D721Med (cell line): ENCODE data around the gene PRRG2.

Experiments used
- DNase-seq: peaks from one replicate; pipeline ENCODE4 v3.0.0; 2011; ENCODE audit warnings: low spot score; ENCODE audit not compliant: insufficient read length
- FAIRE-seq: peaks from 2 replicates; lab custom pipeline; 2011; peaks lifted over from hg19 to GRCh38; lab: Jason Lieb, UNC
- TF ChIP-seq, protein P1 (sequence below): IDR thresholded peaks from 2 replicates; pipeline ENCODE4 v1.5.1; 2012; ENCODE audit warnings: mild to moderate bottlenecking, control low read depth; ENCODE audit not compliant: insufficient read depth; ENCODE audit errors: missing control alignments

PRRG2 gene

DNA sequence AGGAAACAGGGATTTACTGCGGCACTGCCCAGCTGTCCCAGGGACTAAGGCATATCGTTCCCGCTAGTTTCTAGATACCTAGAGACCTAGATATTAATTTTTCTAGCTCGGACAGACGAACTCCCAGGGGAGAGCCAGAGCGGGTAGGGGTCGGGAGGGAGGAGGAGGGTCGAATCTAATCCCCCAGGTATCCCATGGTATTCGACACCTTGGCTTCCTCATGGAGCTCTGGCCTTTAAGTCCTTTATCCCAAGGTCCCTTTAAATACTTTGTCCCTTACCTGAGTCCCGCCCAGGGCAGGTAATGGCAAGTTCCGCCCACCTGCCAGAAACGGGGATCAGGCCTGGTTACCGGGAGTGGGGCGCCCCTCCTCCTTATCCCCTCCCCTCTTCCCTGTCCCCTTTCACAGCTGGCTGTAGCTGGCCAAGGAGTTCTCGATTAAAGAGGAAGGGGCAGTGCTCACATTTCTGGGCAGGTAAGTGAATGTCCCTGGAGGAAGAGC is at the start of gene PRRG2:
Gene PRRG2, plus strand, starts transcription at position 310 of the 502 bp plus-strand sequence. CDS start 1,904 bp downstream, outside the sequence.
- FAIRE-seq, result no peak
- TF ChIP-seq, protein P1, sequence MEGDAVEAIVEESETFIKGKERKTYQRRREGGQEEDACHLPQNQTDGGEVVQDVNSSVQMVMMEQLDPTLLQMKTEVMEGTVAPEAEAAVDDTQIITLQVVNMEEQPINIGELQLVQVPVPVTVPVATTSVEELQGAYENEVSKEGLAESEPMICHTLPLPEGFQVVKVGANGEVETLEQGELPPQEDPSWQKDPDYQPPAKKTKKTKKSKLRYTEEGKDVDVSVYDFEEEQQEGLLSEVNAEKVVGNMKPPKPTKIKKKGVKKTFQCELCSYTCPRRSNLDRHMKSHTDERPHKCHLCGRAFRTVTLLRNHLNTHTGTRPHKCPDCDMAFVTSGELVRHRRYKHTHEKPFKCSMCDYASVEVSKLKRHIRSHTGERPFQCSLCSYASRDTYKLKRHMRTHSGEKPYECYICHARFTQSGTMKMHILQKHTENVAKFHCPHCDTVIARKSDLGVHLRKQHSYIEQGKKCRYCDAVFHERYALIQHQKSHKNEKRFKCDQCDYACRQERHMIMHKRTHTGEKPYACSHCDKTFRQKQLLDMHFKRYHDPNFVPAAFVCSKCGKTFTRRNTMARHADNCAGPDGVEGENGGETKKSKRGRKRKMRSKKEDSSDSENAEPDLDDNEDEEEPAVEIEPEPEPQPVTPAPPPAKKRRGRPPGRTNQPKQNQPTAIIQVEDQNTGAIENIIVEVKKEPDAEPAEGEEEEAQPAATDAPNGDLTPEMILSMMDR, result no peak
- DNase-seq, result no peak

DNA sequence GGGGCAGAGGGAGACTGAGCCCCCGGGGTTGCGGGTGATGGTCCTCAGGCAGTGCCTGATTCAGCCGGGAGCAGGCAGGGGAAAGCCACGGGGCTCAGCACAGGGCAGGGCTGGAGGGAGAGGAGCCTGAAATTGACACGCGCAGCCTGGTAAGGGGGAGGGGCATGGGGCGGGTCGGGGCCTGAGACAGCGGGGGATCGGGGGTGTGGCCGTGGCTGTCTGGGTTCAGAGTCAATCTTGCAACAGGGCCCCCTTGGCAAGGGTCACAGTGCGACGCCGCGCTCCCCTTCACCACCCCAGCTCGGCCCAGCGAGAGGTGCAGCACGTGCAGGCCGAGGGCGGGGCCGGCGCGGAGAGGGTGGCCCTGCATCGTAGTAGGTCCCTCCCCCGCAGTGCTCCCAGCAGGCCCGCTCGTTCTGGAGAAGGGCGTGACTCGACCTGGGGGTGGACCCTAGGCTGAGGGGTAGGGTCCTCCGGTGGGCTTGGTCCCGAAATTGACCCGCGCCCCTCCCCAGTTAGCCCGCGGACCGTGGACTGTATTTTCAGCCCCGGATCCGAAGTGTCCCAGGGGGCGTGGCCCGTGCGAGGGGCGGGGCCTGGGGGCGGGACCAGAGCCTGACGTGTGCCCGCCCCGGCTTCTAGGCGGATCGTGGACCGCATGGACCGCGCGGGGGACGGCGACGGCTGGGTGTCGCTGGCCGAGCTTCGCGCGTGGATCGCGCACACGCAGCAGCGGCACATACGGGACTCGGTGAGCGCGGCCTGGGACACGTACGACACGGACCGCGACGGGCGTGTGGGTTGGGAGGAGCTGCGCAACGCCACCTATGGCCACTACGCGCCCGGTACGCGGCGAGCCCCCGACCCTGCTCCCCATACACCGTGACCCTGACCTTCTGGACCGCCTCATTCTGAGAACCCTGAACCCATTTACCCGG is 47.3 kb upstream of the PRRG2 start:
- TF ChIP-seq, protein P1, result peak; percentile 0
- FAIRE-seq (no peak), DNase-seq (peak; percentile 63)

DNA sequence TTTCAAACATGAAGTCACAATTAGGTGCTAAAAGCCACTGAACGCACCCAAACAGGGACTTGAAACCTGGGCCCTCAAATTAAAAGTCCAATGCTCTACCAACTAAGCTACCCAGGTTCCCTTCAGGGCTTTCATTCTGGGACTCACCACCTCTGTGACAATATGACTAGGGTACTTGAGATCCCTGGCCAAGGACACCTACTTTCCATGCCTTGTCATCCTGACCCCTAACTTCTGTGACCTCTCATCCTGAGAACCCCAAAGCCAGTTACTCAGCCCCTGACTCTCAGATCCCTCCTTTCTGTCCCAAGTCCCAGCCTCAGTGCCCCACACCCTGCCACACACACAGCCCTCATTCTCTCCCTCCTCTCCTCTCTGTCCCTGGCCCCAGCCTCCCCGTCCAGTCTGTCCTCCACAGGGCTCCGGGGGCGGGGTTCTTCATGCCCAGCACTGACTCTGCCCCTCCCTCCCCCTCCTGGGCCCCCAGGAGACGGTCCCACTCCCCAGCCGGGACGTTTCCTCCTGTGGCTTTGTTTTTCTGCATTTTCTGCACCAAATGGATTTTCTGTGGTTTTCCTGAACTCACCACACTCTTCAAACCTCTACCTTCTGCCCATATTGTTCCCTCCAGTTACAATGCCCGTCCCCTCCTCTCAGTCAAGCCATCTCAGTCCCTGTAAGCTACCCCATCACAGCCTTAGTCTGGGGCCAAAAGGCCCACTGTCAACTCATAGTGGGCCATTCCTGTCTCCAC is 46.3 kb upstream of the PRRG2 start:
- TF ChIP-seq, protein P1, result no peak
- DNase-seq (no peak), FAIRE-seq (no peak)

DNA sequence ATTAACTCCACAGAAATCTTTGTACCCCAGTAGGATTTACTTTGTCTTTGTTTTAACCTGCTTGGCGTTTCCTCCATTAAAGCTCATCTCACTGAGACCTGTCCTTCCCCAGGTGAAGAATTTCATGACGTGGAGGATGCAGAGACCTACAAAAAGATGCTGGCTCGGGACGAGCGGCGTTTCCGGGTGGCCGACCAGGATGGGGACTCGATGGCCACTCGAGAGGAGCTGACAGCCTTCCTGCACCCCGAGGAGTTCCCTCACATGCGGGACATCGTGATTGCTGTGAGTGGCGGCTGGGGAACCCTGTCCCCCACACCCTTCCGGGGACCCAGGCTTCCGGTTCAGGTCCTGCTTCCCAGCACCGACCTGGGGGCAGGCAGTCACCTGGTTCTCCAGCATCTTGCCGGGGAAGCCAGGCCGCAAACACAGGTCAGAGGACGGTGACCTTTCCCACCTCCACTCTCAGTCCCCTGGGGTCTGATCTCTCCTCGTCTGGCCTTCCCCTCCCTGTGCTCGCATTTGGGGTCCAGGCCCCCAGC is 44.1 kb upstream of the PRRG2 start:
- TF ChIP-seq, protein P1, result no peak
- DNase-seq, result no peak
- no peak for FAIRE-seq

DNA sequence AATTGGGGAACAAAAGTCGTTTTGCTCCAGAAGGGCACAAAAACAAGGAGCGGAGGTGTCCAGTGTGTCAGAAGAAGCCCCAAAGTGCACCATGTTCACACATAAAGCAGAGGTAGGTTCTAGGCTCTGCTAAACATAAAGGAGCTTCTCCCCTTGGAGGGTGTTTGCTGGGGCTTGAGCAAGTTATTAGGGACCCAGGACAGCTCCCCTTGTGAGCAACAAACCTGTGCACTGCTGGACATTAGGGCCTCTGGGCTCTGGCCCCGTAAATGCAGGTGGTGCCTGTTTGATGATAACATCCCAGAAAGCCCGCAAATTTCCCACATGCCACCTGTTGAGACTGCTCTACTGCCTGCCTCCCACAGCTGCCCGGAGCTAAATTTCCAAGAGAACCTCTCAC is 42.5 kb upstream of the PRRG2 start:
- DNase-seq, result no peak
- TF ChIP-seq, protein P1, result no peak
- FAIRE-seq, result no peak

DNA sequence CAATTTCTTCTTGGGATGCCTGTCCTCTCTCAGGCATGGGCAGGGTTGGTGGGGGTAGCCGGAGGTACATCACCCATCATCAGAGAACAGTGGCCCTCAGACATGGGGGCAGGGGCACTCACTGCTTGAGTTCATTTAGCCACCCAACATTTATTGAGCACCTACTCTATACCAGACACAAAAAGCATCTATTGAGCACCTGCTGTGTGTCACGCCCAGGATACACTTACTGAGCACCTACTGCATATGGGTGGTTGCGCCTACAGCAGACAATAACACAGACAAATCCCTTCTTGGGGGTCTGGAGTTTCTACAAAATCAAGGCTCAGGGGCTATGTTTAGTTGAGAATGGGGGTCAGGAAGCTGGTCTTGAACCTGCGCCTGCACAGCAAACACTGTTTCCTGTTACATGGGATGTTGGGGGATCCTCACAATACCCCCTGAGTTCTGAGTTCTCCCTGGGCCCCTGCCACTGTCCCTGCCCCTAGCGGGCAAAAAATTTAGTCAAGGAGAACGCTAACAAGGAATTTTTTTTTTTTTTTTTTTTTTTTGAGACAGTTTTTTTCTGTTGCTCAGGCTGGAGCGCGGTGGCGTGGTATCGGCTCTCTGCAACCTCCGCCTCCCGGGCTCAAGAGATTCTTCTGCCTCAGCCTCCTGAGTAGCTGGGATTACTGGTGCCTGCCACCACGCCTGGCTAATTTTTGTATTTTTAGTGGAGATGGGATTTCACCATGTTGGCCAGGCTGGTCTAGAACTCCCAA is 41.7 kb upstream of the PRRG2 start:
- DNase-seq, result no peak
- no peak for FAIRE-seq
- TF ChIP-seq, protein P1, result no peak
